SK-N-SH (cell line): ENCODE results near the gene C13orf42. TPM values are rescaled to one million over a fixed set of nuclear protein-coding genes. Genes with fewer than 3 reads are reported as not detected.

Source experiments
- CTCF ChIA-PET: fragments of 300-600, 350-600 bp; formaldehyde crosslinking; extraction: SDS; loops from one replicate; lab custom pipeline; 2021; lab: Yijun Ruan, JAX
- POLR2A ChIA-PET: fragments of 350-600 bp; sonication (Branson Sonifier 250); formaldehyde crosslinking; extraction: SDS; loops from one replicate; lab custom pipeline; 2020; ENCODE audit warnings: antibody characterized with exemption, inconsistent platforms; lab: Yijun Ruan, JAX
- DNase-seq: peaks from one replicate; pipeline ENCODE4 v3.0.0; 2012
- H2AFZ ChIP-seq: fragments of 200-600 bp; sonication (generic); 2 replicates; pipeline ENCODE4 v1.8.1; 2016; ENCODE audit warnings: antibody characterized with exemption, mild to moderate bottlenecking, low read depth
- H3F3A ChIP-seq: fragments of 200-600 bp; sonication (generic); replicated peaks from 2 replicates; pipeline ENCODE3; 2016; ENCODE audit warnings: antibody characterized with exemption, mild to moderate bottlenecking; ENCODE audit not compliant: insufficient read depth
- H3K27ac ChIP-seq, 2 experiments: fragments of 200-500 bp in 1 of 2; fragments of 200-600 bp in 1 of 2; sonication (Bioruptor generic) in 1 of 2; sonication (generic), shearing (Covaris generic) in 1 of 2; 2 replicates each; pipeline versions ENCODE4 v1.5.1 to v1.6.1; 2014 to 2016; ENCODE audit warnings: low read depth in 2 of 2, inconsistent platforms in 1 of 2, low read length in 1 of 2, mild to moderate bottlenecking in 1 of 2, mixed read lengths in 1 of 2
- H3K27me3 ChIP-seq: fragments of 200-600 bp; sonication (generic), shearing (Covaris generic); 2 replicates; pipeline ENCODE4 v1.6.1; 2016; ENCODE audit warnings: mixed run types; ENCODE audit not compliant: insufficient read depth
- H3K36me3 ChIP-seq, 2 experiments: fragments of 200-500 bp in 1 of 2; fragments of 200-600 bp in 1 of 2; sonication (Bioruptor generic) in 1 of 2; sonication (generic) in 1 of 2; replicated peaks in 1 of 2; 2 replicates each; pipeline versions ENCODE3 to v1.5.1; 2014 to 2016; ENCODE audit warnings: low read length in 1 of 2, mild to moderate bottlenecking in 1 of 2; ENCODE audit not compliant: insufficient read depth in 2 of 2, control insufficient read depth in 1 of 2
- H3K4me1 ChIP-seq, 2 experiments: fragments of 200-500 bp in 1 of 2; fragments of 200-600 bp in 1 of 2; sonication (Bioruptor generic) in 1 of 2; sonication (generic), shearing (Covaris generic) in 1 of 2; 2 replicates each; pipeline versions ENCODE4 v1.5.1 to v1.6.1; 2014 to 2016; ENCODE audit warnings: low read depth in 1 of 2, low read length in 1 of 2, mixed run types in 1 of 2; ENCODE audit not compliant: insufficient read depth in 2 of 2, control insufficient read depth in 1 of 2
- H3K4me2 ChIP-seq: fragments of 200-600 bp; sonication (generic), shearing (Covaris generic); 2 replicates; pipeline ENCODE4 v1.6.1; 2017; ENCODE audit warnings: mixed run types
- H3K4me3 ChIP-seq, 2 experiments: fragments of 200-500 bp in 1 of 2; fragments of 200-600 bp in 1 of 2; sonication (Bioruptor generic) in 1 of 2; sonication (generic), shearing (Covaris generic) in 1 of 2; 2 replicates each; pipeline versions ENCODE4 v1.5.1 to v1.8.1; 2014 to 2016; ENCODE audit warnings: low read depth in 2 of 2, inconsistent platforms in 1 of 2, low read length in 1 of 2, mild to moderate bottlenecking in 1 of 2, mixed read lengths in 1 of 2, moderate library complexity in 1 of 2
- H3K79me2 ChIP-seq: fragments of 200-600 bp; sonication (generic); 2 replicates; pipeline ENCODE4 v1.8.1; 2017; ENCODE audit warnings: mild to moderate bottlenecking; ENCODE audit not compliant: insufficient read depth
- H3K9ac ChIP-seq: fragments of 200-600 bp; sonication (generic); 2 replicates; pipeline ENCODE4 v1.6.1; 2017; ENCODE audit warnings: mixed run types
- H3K9me2 ChIP-seq: fragments of 200-600 bp; sonication (generic); 2 replicates; pipeline ENCODE4 v1.6.1; 2017; ENCODE audit warnings: mixed run types
- H3K9me3 ChIP-seq: fragments of 200-600 bp; sonication (generic); 2 replicates; pipeline ENCODE4 v1.6.1; 2017; ENCODE audit warnings: mixed run types, mild to moderate bottlenecking, moderate library complexity
- H4K20me1 ChIP-seq: fragments of 200-600 bp; sonication (generic); 2 replicates; pipeline ENCODE4 v1.6.1; 2017; ENCODE audit warnings: mild to moderate bottlenecking, mixed run types; ENCODE audit not compliant: insufficient read depth
- EP300 ChIP-seq, 2 experiments: IDR thresholded peaks; 2 replicates each; pipeline versions ENCODE4 v1.4.0 to v1.6.1; 2012; ENCODE audit warnings: borderline replicate concordance in 1 of 2, low read depth in 1 of 2, low read length in 1 of 2
- EZH2phosphoT487 ChIP-seq: fragments of 200-600 bp; sonication (generic); IDR thresholded peaks from 2 replicates; pipeline ENCODE4 v1.6.1; 2017; ENCODE audit warnings: low read depth, mixed run types, mild to moderate bottlenecking, antibody characterized with exemption, moderate library complexity, borderline replicate concordance
- FOSL2 ChIP-seq: IDR thresholded peaks from 2 replicates; pipeline ENCODE4 v1.4.0; 2012; ENCODE audit warnings: low read depth, mild to moderate bottlenecking, moderate library complexity, borderline replicate concordance
- FOXJ3 ChIP-seq: sonication (generic); formaldehyde crosslinking; IDR thresholded peaks from 2 replicates; pipeline ENCODE4 v1.5.1; 2020; ENCODE audit warnings: mild to moderate bottlenecking, missing genetic modification reagents
- FOXM1 ChIP-seq: IDR thresholded peaks from 2 replicates; pipeline ENCODE4 v1.4.0; 2012; ENCODE audit warnings: low read depth, mild to moderate bottlenecking
- GABPA ChIP-seq: IDR thresholded peaks from 2 replicates; pipeline ENCODE4 v1.4.0; 2012; ENCODE audit warnings: low read depth, mild to moderate bottlenecking
- GATA2 ChIP-seq: sonication (generic); formaldehyde crosslinking; IDR thresholded peaks from 2 replicates; pipeline ENCODE4 v1.5.0; 2020; ENCODE audit warnings: mild to moderate bottlenecking, missing genetic modification reagents
- IRF3 ChIP-seq: fragments of 150-350 bp; IDR thresholded peaks from 2 replicates; pipeline ENCODE4 v1.6.1; 2016; ENCODE audit warnings: mild to moderate bottlenecking, low read depth, low read length
- JUND ChIP-seq: IDR thresholded peaks from 2 replicates; pipeline ENCODE4 v1.4.0; 2012
- MAX ChIP-seq: IDR thresholded peaks from 2 replicates; pipeline ENCODE4 v1.4.0; 2012; ENCODE audit warnings: low read depth
- NRF1 ChIP-seq: IDR thresholded peaks from 2 replicates; pipeline ENCODE4 v1.6.1; 2012; ENCODE audit warnings: low read depth, mild to moderate bottlenecking, low read length
- RAD21 ChIP-seq: IDR thresholded peaks from 2 replicates; pipeline ENCODE4 v1.6.1; 2012; ENCODE audit warnings: mild to moderate bottlenecking, low read length
- REST ChIP-seq: IDR thresholded peaks from 2 replicates; pipeline ENCODE4 v1.6.1; 2012; ENCODE audit warnings: mild to moderate bottlenecking, low read depth, low read length, moderate library complexity
- RXRA ChIP-seq: IDR thresholded peaks from 2 replicates; pipeline ENCODE4 v1.4.0; 2012; ENCODE audit warnings: low read depth, mild to moderate bottlenecking, borderline replicate concordance
- SIN3A ChIP-seq: IDR thresholded peaks from 2 replicates; pipeline ENCODE4 v1.6.1; 2012; ENCODE audit warnings: low read depth, mild to moderate bottlenecking, low read length, moderate library complexity, borderline replicate concordance
- SMC3 ChIP-seq: IDR thresholded peaks from 2 replicates; pipeline ENCODE4 v1.6.1; 2012; ENCODE audit warnings: low read depth, low read length, improper control_type of control experiment
- YY1 ChIP-seq: IDR thresholded peaks from 2 replicates; pipeline ENCODE4 v1.4.0; 2012; ENCODE audit warnings: low read depth, mild to moderate bottlenecking
- WGBS: methylation state at CpG from one replicate; pipeline ENCODE4 v1.1.6; 2017; ENCODE audit warnings: low lambda C conversion rate; 5-methylcytosine and 5-hydroxymethylcytosine counted together
- polyA plus RNA-seq, 3 experiments: library from polyadenylated mRNA; depleted of rRNA; stranded (reverse); fragments of >200 nt; gene quantifications; 2 replicates each; pipeline ENCODE4 v1.2.3, GENCODE V29; 2012
- TF ChIP-seq, protein P1 (sequence below): IDR thresholded peaks from 2 replicates; pipeline ENCODE4 v1.4.0; 2012; ENCODE audit warnings: low read depth, borderline replicate concordance

C13orf42 gene
- polyA plus RNA-seq (2012; rRNA removed), result not detected in 2 replicates
- polyA plus RNA-seq (2012; cell fraction: cytosol; rRNA removed), result not detected in 2 replicates
- polyA plus RNA-seq (2012; cell fraction: nucleus; rRNA removed), result not detected in 2 replicates

DNA sequence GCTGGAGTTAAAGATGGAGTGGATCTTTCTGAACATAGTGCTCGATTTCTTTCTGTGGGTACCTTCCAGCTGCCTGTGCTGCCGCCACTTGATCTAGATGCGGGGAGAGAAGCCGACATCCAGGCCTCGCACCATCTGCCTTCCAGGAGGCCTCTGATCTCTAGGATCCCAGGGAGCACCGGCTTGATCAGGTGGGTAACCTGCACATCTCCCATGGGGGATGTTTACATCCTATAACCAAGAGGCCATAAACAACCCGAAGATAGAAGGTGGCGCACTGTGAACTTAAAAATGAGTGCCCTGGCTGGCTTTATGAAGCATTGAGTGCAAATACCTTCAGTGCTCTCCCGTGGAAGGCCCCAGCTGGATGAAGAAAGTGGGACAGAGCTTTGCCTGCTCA lies at the start of gene C13orf42:
Gene C13orf42, minus strand, starts transcription at position 101 of the 400 bp plus-strand sequence. Its CDS starts 65 bp downstream, at position 36.
- no peaks in the 10 kb centered on the region for H4K20me1 ChIP-seq
- no peak within 1 kb of the TSS for H3K4me2 ChIP-seq
- no peaks in the 10 kb centered on the region for H3F3A ChIP-seq
- WGBS, result 68% methylated on average over 9 of the region's 9 CpGs
- no peaks in the 10 kb centered on the region for H3K79me2 ChIP-seq
- no peak within 1 kb of the TSS for H3K4me3 ChIP-seq
- no peaks in the 10 kb centered on the region for H3K36me3 ChIP-seq
- TF ChIP-seq NRF1 (no peak), RAD21 (no peak), MAX (no peak), FOXM1 (no peak), SIN3A (no peak), FOSL2 (no peak), JUND (no peak), YY1 (no peak), GATA2 (CRISPR knock-in tag) (no peak), FOXJ3 (no peak), IRF3 (no peak), GABPA (no peak), EP300 (IDR thresholded peaks at IDR 0.05; ENCODE audit: borderline replicate concordance in 1 of 2, low read depth in 1 of 2, low read length in 1 of 2) (no peak), REST (no peak), RXRA (no peak), EZH2phosphoT487 (no peak), SMC3 (no peak)
- TF ChIP-seq, protein P1, sequence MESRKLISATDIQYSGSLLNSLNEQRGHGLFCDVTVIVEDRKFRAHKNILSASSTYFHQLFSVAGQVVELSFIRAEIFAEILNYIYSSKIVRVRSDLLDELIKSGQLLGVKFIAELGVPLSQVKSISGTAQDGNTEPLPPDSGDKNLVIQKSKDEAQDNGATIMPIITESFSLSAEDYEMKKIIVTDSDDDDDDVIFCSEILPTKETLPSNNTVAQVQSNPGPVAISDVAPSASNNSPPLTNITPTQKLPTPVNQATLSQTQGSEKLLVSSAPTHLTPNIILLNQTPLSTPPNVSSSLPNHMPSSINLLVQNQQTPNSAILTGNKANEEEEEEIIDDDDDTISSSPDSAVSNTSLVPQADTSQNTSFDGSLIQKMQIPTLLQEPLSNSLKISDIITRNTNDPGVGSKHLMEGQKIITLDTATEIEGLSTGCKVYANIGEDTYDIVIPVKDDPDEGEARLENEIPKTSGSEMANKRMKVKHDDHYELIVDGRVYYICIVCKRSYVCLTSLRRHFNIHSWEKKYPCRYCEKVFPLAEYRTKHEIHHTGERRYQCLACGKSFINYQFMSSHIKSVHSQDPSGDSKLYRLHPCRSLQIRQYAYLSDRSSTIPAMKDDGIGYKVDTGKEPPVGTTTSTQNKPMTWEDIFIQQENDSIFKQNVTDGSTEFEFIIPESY, result no peak
- no peaks in the 10 kb centered on the region for H3K9me2 ChIP-seq
- no peak within 1 kb of the TSS for H2AFZ ChIP-seq
- DNase-seq, result no peak
- no peaks in the 10 kb centered on the region for H3K4me1 ChIP-seq
- no peaks in the 10 kb centered on the region; the same call in 1 of the 2 replicates for H3K27me3 ChIP-seq
- no peaks in the 10 kb centered on the region for H3K9me3 ChIP-seq
- no peak within 1 kb of the TSS for H3K27ac ChIP-seq
- ChIA-PET CTCF (interaction anchor here (1.4 to 9.9 kb wide), 3 partner anchors 9 to 175 kb away, joined by 5 to 65 read pairs (median 5); no protein-coding TSS in a partner anchor), POLR2A (no interaction called here)
- H3K9ac ChIP-seq, result no peak within 1 kb of the TSS
